Mesenteric fat pad (tissue), 1 donor: ENCODE data around the gene LAMA3. TPM values are rescaled to one million over a fixed set of nuclear protein-coding genes. Genes with fewer than 3 reads are reported as not detected.

Experiments
- DNase-seq: peaks from one replicate; pipeline ENCODE4 v3.0.0-alpha.2; 2020; ENCODE audit warnings: low spot score
- total RNA-seq: library from RNA; stranded (reverse); fragmentation: NEBNext Ultra II Directional; extraction: Animal tissue kit (Norgen Biotek cat#: 25700); gene quantifications from one replicate; pipeline ENCODE4 v1.2.1, GENCODE V29; 2021
- donor health status: DM: yes; HTN: yes; CAD: no.

Gene LAMA3
- total RNA-seq, 1 donor from 2014 or later = 19.6 TPM

GRCh38 chr18:23814991-23815614 lies 125.8 kb downstream of the LAMA3 start:
- no peak for DNase-seq

- no peak for DNase-seq
Measured at GRCh38 chr18:23816021-23816420, 126.8 kb downstream of the LAMA3 start.

- DNase-seq = no peak
Measured at GRCh38 chr18:23816740-23817139, 127.5 kb downstream of the LAMA3 start.

DNA sequence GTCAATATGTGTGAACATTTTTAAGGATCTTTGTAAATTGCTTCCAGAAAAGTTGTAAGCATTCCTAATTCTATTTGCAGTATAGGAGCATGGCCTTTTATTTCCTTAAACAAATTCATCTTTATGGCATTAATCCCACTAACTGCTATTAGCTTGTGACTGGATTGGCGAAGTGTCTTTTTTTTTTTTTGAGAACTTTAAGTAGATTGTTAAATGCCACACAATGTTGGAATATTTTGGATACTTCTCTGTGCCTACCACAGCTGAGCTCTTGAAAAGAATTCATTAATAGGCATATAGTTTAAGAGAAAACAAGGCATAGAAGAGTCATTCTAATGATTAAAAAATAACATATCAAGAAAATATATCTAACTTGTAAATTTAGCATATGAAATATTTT lies 129.7 kb downstream of the LAMA3 start:
- no peak for DNase-seq

DNA sequence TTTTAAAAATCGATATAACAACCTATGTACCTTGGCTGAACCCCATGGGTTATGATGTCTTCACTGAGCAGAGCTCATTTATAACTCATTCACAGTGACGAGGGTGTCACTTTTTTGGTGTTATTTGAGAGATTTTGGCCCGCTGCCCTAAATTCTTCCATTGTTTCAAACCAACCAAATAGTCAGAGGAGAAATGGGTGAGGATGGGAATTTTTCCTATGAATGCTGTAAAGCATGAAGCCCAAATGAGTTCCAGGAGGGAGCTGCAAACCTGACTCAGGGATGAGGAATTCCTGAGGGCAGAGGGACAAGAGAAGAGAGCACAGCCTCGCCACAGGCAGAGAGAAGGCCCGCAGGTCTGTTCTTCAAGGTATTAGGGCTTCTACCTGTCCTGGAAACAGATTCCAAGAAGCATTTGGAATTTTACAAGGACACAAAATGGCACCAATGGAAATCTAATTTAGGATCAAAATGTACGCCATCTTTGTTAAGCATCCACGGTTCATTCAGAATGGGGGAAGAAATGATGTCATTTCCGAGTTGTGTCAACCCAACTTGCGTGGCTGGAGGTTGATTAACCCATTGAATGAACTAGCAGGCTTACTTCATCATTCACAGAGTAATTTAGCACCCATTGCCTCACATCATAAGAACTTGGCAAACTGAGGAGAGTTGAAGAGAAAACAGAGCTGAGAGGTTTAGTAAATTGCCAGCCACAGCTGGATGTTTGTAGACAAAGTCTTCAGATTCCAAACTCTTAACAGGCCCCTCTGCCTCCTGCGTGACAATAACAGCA lies 133.5 kb downstream of the LAMA3 start:
- no peak for DNase-seq

GRCh38 chr18:23824240-23824639 lies 135.0 kb downstream of the LAMA3 start:
- no peak for DNase-seq

GRCh38 chr18:23824669-23825068 lies 135.4 kb downstream of the LAMA3 start:
- DNase-seq = no peak

- no peak for DNase-seq
Measured at GRCh38 chr18:23825496-23825895, 136.2 kb downstream of the LAMA3 start.

DNA sequence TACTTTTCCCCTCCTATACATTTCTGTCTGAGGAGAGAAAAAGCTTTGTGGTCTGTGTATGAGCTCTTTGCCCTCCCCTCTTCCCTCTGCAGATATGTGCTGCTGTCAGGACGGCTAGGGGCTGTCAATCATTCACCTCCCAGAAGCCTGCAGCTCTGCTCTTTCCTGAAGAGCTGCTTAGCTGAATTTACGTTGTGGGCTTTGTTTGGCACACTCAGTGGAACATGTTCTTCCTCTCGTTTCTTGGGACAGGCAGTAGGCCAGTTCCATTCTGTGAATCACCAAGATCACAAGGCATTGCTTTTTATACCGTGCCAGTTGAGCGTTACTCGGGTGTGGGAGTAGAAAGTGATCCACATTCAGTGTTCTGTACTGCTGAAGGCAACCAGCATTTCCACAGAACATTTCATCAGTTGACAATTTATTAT lies 136.7 kb downstream of the LAMA3 start:
- DNase-seq = no peak

DNA sequence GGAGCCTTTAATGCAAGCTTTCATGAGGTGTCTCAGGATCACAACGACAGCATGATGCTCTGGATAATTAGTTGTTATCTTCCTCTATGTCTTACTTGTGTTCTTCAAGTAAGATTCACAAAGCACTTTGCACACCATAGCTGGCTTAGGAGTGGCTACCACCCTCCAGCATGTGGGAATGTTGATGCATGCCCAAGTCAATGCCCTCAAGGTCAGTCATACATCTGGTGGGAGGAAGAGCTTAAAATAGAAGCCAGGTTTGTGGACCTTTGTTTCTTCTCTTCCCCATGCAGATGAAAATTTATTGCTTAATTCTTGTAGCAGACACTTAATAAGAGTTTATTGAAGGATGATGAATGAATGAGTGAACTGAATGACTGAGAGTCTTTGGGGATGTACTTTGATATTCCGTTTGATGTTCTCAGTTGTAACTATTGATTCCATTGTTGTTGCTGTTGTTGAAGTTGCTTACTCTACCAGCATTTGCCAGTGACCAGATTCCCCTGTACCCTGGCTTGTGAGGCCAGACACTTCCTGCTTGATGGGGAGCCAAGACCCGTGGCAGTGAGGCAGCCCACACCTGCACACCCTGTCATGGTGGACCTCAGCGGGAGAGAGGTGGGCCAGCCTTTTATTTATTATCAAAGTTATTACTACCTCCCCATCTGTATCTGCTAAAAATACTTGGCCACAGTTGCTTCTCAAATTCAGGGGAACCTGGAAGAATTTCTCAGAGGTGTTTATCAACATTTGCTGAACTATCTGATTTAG lies 137.8 kb downstream of the LAMA3 start:
- no peak for DNase-seq

GRCh38 chr18:23827681-23828080 lies 138.4 kb downstream of the LAMA3 start:
- no peak for DNase-seq

GRCh38 chr18:23828426-23828825 lies 139.2 kb downstream of the LAMA3 start:
- no peak for DNase-seq

DNA sequence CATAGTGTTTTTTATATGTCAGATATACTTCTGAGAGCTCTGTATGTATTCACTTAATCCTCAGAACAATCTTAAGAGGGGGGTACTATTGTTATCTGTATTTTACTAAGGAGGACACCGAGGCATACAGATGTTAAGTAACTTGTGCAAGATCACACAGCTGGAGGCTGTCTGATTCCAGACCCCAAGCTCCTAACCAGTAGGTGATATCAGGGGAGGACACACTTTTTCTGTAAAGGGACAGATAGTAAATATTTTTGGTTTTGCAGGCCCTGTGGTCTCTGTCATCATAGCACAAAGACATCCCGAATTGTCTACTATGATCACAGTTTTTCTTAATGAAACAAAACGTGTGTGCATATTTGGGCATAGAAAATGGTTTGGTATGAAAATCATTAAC lies 143.7 kb downstream of the LAMA3 start:
- DNase-seq = no peak

- DNase-seq = no peak
Measured at GRCh38 chr18:23833714-23834113, 144.5 kb downstream of the LAMA3 start.

DNA sequence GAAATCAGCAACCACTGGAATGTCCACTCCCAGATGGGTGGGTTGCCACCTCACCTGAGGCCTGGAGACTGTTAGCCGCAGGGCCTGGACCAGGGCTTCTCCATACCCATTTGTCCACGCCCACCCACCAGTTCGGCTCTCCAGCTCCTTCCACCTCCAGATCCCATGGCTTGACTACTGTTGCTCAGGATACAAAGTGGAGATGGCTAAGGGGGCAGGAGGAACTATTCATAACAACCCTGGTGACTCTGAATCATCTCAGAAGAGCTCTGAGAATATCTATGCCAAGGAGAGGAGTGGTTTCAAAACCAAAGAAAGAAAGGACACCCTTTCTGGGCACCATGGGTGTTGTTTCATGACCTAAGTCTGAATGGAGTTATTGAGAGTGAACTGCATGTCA lies 145.8 kb downstream of the LAMA3 start:
- DNase-seq = no peak

- DNase-seq = no peak
Measured at GRCh38 chr18:23835506-23835905, 146.3 kb downstream of the LAMA3 start.

DNA sequence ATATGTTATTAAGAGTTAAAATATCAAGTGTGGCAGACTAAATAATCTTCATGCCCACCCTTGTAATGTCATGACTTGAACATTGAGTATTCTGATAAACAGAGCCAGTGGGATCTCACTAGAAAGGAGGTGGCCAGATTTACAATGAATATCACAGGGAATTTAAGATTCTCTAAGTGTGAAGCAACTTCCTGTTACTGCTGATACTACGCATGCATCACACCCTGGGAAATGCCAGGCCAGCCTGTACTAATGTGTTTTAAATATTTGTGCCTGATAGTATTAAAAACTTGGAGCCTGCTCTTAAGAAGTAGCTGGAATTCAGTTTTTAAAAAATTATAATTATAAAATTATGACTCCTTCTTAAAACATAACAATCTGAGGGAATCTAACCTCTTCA lies 148.3 kb downstream of the LAMA3 start:
- DNase-seq = no peak

GRCh38 chr18:23838233-23838632 lies 149.0 kb downstream of the LAMA3 start:
- DNase-seq = no peak

- no peak for DNase-seq
Measured at GRCh38 chr18:23838801-23839366, 149.6 kb downstream of the LAMA3 start.

GRCh38 chr18:23842305-23842704 lies 153.1 kb downstream of the LAMA3 start:
- DNase-seq = no peak

- no peak for DNase-seq
Measured at GRCh38 chr18:23844991-23845680, 155.9 kb downstream of the LAMA3 start.
